ENCODE measurements around the gene STEAP3. TPM values are rescaled to one million over a fixed set of nuclear protein-coding genes. Genes with fewer than 3 reads are reported as not detected.

Gene STEAP3
- total RNA-seq, 6 experiments from 2014 or later = 118 to 165 (median 131) TPM

- Histone ChIP-seq H3K36me3 (no peaks in the 10 kb centered on the region), H3K27me3 (no peaks in the 10 kb centered on the region), H3K27ac (no peak overlapping the region), H3K4me3 (no peak overlapping the region), H3K9me3 (no peaks in the 10 kb centered on the region), H3K4me1 (no peaks in the 10 kb centered on the region)
- no CpG with 5 or more reads among the region's 5 CpGs for WGBS (ENCODE audit: insufficient coverage, low coverage, low lambda C conversion rate, missing lambda C conversion rate)
- intact Hi-C loops (cut with DNase I) = no loop called here
- DNase-seq (no peak), ATAC-seq (no peak)
- TF ChIP-seq POLR2A (IDR thresholded peaks at IDR 0.05) (no peak), CTCF (IDR thresholded peaks at IDR 0.05) (no peak)
Measured at GRCh38 chr2:119180892-119181291, 42.7 kb upstream of the STEAP3 start.

GRCh38 chr2:119181391-119181790 lies 42.2 kb upstream of the STEAP3 start:
- no peaks in the 10 kb centered on the region for H3K36me3 ChIP-seq
- no peak overlapping the region for H3K4me3 ChIP-seq
- no peaks in the 10 kb centered on the region for H3K9me3 ChIP-seq
- DNase-seq (no peak), ATAC-seq (no peak)
- H3K4me1 ChIP-seq = no peaks in the 10 kb centered on the region
- WGBS (ENCODE audit: insufficient coverage, low coverage, low lambda C conversion rate, missing lambda C conversion rate) = 100% methylated on average over 1 of the region's 10 CpGs
- intact Hi-C loops (cut with DNase I) = no loop called here
- no peak overlapping the region for H3K27ac ChIP-seq
- H3K27me3 ChIP-seq = no peaks in the 10 kb centered on the region
- no peak for TF ChIP-seq CTCF (IDR thresholded peaks at IDR 0.05)
- TF ChIP-seq POLR2A (IDR thresholded peaks at IDR 0.05) = no peak

GRCh38 chr2:119181791-119182445 lies 41.7 kb upstream of the STEAP3 start:
- Histone ChIP-seq H3K4me3 (no peak overlapping the region), H3K27me3 (no peaks in the 10 kb centered on the region), H3K36me3 (no peaks in the 10 kb centered on the region), H3K4me1 (no peaks in the 10 kb centered on the region), H3K27ac (no peak overlapping the region), H3K9me3 (no peaks in the 10 kb centered on the region)
- DNase-seq (no peak), ATAC-seq (no peak)
- 93% methylated on average over 6 of the region's 13 CpGs for WGBS (ENCODE audit: insufficient coverage, low coverage, low lambda C conversion rate, missing lambda C conversion rate)
- intact Hi-C loops (cut with DNase I) = no loop called here
- no peak for TF ChIP-seq CTCF (IDR thresholded peaks at IDR 0.05)
- TF ChIP-seq POLR2A (IDR thresholded peaks at IDR 0.05) = no peak

- no peak for TF ChIP-seq CTCF (IDR thresholded peaks at IDR 0.05)
- TF ChIP-seq POLR2A (IDR thresholded peaks at IDR 0.05) = no peak
- ATAC-seq = no peak
- Histone ChIP-seq H3K36me3 (no peaks in the 10 kb centered on the region), H3K27me3 (no peaks in the 10 kb centered on the region), H3K27ac (no peak overlapping the region), H3K4me3 (no peak overlapping the region), H3K4me1 (no peaks in the 10 kb centered on the region), H3K9me3 (no peaks in the 10 kb centered on the region)
- no peak for DNase-seq
- intact Hi-C loops (cut with DNase I) = no loop called here
- 79% methylated on average over 7 of the region's 7 CpGs for WGBS (ENCODE audit: insufficient coverage, low coverage, low lambda C conversion rate, missing lambda C conversion rate)
Measured at GRCh38 chr2:119184512-119184911, 39.1 kb upstream of the STEAP3 start.

All from right lobe of liver (tissue), 6 donors.